HG03460 (cell line): ENCODE results near the gene APRT.

Source experiments
- ATAC-seq: cut with Tn5 transposase; IDR thresholded peaks from one replicate; pipeline ENCODE4 v1.9.1; 2021; ENCODE audit not compliant: unreplicated experiment

The APRT gene

DNA sequence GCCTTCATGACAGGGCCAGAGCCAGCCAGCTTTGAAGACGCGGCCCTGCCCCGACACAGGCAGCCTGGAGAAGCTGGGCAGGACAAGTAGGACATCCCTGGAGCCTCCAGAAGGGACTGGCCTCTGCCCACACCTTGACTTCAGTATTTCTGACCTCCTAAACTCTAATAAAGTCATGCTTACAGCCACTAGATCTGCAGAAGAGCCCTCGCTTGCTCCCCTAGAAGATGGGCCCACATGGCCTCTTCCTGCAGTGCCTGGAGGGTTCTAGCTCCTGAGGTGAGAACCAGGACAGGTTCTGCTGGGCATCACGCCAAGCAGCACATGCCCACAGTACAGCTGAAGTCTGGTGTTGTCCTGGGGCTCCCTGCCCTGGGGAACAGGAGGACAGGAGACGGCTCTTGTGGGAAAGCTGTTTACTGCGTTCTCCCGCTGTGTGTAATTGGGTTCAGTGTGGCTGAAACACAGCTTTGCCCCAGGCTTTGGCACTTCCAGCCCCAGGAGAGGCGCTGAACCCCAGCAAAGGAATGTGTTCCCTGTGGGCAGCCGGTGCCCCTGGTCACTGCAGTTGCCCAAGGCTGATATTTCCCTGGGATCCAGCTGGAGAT, 2.6 kb downstream of the APRT start:
- no peak for ATAC-seq

DNA sequence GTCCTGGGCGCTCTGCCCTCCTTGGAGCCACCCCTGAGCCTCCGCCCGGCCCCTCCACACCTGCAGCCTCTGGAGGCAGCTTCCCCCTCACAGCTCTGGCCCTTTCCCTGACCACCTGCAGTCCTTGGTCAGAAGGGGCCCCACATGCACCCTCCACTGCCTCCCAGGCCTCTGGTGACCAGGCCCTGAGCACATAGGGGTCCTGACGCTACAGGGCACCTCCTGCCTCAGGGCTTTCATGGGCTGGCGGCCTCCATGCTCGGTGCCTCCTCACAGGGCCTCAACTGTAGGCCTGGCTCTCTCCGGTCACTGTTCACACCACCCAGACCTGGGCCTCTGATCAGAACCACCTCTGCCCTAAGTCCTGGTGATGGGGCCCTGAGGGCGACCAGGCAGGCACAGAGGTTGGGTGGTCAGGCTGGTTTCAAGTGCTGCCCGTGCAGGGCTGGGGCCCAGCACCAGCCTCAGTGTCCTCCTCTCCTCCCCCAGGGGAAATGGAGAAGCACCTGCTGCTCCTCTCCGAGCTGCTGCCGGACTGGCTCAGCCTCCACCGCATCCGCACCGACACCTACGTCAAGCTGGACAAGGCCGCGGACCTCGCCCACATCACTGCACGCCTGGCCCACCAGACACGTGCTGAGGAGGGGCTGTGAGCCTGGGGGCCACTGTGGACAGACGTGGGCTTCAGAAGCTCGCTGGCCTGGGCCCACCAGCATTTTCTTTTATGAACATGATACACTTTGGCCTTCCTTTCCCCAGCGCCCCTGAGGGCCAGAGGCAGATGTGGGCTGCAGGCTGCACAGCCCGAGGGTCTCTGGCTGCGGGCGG, 3.9 kb downstream of the APRT start:
- ATAC-seq = no peak

DNA sequence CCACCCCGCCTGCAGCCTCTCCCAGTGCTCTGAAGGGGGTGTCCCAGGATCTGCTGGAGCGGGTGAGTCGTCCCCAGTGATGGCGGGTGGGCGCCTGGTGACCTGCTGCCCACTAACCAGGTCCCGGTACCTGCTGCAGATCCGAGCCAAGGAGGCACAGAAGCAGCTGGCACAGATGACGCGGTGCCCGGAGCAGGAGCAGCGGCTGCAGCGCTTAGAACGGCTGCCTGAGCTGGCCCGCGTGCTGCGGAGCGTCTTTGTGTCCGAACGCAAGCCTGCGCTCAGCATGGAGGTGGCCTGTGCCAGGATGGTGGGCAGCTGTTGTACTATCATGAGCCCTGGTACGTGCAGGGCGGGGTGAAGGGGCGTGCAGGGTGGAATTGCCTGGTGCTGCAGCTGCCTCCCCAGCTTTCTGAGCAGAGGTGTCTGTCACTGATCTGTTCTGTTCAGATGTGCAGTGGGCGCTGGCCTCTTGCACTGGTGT, 4.5 kb downstream of the APRT start:
- ATAC-seq = no peak

DNA sequence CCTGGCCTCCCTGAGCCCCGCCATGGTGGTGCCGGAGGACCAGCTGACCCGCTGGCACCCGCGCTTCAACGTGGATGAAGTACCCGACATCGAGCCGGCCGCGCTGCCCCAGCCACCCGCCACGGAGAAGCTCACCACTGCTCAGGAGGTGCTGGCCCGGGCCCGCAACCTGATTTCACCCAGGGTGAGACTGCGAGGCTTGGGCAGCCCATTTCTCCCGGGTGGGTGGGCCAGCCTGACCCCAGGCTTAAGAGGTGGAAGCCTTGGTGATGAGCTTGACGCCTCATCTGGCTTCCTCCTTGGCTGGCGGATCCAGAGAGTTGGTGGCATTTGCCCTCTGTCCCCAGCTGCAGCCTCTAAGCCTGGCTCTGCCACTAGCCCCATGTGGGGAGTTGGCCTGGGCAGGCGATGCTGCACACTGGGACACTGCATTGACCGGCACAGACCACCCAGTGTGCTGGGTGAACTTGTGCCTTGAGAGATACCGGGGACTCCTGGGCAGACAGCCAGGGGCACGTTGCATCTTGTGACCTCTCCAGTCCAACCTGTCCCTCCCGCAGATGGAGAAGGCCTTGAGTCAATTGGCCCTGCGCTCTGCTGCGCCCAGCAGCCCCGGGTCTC, 5.1 kb downstream of the APRT start:
- ATAC-seq = no peak

DNA sequence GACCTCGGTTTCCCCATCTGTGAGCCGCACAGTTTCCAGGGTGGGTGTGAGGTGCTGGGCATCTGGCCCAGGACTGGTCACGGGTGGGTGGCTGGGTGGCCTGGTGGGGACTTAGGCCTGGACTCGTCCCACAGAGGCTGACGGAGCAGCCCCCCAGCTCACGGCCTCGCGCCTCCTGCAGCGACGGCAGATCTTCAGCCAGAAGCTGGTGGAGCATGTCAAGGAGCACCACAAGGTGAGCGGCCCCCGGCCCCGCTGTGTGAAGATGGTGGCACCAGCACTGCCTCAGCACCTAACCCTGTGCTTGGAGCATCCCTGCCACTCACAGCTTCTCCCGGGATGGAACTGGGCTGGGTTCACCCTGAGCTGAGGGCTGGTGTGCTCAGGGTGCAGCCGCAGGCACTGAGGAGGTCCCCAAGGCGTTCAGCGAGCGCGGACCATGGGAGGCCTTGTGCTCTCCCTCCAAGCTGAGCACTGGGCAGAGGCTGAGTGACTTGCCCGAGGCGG, 5.8 kb downstream of the APRT start:
- no peak for ATAC-seq

DNA sequence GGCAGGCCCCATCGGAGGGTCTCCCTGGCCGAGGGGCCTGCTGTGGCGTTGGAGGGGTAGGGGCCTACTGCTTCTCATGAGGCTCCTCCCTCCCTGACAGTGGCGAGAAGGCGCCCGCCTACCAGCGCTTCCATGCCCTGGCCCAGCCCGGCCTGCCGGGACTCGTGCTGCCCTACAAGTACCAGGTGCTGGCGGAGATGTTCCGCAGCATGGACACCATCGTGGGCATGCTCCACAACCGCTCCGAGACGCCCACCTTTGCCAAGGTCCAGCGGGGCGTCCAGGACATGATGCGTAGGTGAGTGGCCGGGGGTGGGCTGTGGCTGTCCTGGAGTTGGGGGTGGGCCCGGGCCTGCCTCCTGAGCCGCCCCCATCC, 6.4 kb downstream of the APRT start:
- ATAC-seq = no peak

DNA sequence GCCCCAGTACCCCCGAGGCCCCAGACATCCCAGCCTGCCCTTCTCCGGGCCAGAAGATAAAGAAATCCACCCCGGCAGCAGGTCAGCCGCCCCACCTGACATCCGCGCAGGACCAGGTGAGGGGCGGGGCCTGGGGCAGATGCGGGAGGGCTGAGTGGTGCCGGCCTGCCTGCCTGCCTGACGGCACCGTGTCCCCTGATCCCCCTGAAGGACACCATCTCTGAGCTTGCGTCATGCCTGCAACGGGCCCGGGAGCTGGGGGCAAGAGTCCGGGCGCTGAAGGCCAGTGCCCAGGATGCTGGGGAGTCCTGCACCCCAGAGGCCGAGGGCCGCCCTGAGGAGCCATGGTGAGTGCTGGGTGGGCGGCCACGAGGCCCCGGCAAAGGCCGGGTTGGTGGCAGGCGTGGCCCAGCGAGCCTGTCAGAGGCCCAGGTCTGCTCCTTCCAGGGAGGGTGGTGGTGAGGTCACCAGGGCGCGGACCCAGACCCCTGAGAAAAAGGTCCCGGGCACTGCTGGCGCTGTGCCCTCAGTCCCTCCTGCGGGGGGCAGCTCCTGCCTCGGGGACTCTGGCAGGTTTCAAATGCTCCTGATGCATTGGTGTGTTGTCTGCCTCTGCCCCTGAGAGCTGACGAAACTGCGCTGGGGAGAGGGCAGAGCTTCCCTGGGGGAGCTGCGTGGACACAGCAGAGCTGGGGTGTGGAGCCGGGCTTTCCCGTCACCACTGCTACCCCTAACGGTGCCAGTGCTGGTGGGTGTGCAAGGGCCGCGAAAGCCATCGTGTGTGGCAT, 7.0 kb downstream of the APRT start:
- ATAC-seq = no peak

DNA sequence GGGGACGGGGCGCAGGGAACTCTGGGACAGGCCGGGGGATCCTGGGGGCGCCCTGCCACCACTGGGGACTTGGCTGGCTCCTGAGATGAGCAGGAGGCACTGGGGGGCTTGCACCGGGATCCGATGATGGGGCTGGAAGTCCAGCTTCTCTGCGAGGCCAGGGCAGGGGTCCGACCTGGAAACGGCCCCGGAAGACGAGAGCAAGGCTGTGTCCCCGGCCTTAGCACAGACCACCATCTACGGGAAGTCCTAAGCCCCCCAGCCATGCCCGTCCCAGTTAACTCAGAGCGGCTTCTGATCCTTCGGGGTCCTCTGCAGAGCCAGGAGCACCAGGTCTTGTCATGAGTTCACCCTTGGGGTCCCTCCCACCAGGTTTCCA, 7.6 kb downstream of the APRT start:
- ATAC-seq = no peak

DNA sequence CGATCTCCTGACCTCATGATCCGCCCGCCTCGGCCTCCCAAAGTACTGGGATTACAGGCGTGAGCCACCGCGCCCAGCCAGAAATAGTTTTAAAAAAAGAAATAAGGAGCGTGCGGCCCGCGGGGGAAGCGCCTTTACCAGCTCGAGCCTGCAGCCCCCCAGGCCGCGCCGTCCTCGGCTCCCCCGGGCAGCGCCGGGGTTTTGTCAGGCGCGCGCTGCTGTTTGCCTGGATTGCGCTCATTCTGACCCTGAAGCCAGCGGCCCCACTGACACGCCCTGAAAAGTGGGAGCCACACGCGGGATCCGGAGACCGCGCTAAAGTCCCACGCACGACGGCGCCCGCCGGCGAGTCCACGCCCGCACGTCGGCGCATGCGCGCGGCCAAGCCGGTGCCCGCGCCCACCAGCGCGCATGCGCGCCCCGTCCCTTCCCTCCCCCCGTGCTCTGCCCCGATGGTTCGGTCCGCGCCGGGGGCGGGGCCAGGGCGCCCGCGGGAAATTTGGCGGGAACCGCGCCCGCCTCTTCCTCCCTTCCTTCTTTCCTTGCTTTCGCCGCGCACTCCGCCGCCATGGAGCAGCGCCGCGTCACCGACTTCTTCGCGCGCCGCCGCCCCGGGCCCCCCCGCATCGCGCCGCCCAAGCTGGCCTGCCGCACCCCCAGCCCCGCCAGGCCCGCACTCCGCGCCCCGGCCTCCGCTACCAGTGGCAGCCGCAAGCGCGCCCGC, 8.3 kb downstream of the APRT start, which contains the start of gene CDT1:
Gene CDT1 (plus strand): TSS at position 526 of the 724 bp plus-strand sequence. CDS start 43 bp downstream, at position 569.
- ATAC-seq = no peak

DNA sequence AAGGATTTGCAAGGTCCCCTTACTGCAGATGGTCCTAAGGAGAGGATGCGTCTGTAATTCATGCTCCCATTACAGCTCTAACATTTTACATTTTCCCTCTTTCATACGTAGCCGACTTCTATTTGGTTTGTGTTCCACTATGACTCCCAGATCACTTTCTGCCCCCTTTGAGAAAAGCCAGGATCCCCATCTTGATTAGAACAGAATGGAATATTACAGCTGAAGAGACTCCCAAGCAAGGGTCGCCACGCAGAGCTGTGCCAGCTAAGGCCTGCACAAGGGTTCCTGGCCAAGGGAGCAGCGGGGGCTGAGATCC, 11.5 kb downstream of the APRT start:
- ATAC-seq = no peak

DNA sequence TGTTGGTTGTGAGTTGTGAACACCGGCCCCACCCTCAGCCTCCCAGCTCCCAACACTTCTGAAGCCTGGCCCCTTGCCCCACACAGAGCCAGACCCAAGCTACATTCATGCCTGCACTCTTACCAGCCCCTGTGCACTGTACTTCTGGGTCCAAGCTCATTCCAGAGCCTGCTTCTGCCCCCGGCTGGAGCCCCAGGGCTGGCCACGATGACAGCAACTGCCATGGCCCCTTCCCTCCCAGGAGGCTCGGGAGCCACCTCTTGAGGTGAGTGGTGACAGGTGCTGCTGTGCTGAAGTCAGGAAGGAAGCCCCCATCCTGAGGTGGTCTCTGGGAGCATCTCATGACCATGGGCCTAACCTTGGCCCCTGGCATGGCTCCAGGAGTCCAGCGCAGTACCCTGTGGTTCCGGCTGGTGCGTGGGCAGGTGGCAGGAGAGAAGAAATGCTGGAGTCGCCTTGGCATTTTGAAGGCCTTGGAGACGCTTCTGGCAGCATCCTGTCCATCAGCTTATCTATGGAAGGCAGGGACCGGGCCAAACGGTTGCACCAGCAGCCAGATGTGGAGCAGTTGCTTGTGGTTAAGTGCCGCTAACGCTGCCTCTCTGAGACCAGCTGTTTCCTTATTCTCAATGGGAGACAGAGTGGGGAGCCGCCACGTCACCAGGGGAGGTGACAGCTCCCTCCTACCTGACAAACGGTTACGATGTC, 12.0 kb downstream of the APRT start:
- ATAC-seq = no peak

DNA sequence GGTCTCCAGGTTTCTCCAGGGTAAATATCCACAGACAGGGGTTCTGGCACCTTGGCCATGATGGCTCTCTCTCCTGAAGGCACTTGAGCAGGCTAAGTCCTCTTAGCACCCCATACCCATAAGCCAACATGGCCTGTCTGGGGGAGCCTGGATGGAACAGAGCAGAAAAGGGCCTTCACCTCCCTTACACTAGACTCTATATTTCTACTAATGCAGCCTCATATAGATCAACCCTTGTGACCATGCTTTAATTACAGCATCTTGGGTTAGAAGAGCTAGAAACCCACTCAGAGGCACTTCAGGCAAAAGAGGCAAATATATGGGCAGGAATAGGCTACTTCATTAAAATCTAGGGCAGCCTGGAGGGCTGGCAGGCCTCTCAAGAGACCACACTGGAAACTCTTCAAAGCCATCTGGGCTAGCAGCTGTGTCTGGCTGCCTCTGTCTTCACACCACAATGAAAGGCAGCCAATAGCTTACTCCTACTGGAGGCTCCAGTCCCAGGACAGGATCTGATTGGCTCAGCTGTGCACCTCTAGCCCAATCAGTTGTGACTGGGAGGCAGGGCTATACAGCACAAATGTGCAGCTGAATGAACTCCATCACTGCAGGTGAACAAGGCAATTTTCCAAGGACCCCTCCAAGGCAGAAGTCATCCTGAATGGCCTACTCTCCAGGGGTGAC, 12.8 kb downstream of the APRT start:
- ATAC-seq = no peak

DNA sequence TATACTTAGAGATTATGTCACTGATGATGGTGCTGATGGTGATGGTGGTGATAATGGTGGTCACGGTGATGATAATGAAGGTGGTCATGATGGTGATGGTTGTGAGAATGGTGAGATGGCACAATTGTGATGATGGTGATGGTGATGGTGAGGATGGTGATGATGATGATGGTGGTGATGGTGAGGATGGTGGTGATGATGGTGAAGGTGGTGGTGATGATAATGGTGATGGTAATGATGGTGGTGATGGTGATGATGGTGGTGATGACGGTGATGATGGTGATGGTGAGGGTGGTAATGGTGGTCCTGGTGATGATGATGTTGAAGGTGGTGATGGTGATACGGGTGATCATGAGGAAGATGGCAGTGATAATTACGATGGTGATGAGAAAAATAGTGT, 13.7 kb downstream of the APRT start:
- no peak for ATAC-seq

DNA sequence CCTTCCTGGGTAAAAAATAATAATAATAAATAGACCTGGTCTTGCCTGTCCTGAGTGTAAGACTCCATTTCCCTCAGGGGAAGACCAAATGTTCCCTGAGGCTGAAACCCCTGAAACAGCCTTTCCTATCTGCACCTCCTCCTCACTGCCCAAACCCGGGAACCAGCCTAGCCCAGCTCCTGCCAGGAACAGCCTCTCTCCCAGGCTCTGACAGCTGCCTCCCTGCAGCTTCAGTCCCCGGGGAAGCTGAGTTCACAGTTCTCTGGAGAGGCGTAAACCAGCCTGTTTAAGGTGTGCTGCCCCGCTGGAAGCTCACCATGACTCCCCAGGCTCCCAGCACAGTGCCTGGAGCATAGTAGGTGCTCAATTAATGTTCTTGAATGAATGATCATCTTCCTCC, 15.4 kb downstream of the APRT start:
- ATAC-seq = no peak

DNA sequence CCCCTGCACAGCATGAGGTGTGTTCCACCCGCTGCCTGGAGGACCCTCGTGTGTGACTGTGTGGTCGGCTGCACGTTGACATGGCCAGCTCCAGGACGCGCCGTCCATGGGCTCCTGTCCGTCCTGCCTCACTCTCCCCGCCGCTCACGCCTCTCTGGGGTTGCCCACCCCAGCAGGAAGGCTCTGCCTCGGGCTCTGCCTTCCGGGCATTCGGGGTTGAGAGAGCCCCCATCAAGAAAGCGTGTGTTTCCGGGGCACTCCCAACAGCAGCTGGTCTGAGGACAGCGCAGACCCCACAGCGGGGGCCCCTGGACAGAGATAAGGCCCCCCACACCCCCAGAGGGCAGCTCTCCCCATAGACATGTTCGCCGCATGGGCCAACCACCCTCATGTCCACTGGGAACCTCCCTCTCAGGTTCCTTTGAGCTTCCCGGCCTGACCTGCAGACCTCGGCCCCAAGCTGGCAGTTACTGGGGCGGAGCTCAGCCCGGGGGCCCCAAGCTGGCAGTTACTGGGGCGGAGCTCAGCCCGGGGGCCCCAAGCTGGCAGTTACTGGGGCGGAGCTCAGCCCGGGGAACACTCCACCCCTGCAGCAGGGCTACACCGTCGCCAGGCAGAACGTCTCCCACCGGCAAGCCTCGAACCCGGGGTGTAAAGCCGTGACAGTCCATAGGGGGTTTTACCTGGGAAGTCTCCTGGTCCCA, 18.3 kb downstream of the APRT start:
- no peak for ATAC-seq

DNA sequence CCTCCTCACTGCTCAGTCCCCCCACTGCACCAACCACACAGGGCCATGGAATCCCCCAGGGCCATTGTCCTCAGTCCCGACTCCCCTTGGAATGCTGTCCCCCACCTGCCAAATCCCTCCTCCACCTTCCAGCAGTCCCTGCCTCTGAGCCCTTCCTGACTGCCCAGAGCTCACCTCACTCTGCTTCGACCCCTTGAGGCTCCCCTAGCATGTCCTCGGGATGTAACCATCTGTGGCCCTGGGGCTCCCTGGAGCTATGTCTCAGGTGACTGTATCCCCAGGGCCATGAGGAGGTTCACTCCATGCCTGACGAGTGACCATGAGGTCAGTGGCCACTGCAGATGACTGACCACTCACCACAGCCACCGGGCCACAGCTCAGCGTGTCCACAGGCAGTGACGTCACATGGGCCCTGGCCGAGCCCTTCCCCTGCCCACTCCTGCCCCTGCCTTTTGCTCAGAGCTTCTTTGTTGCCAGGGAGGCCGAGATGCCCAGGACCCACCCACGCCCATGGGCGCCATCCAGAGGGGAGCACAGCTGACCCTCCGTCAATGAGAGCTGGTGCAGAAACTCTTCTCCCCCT, 19.0 kb downstream of the APRT start:
- ATAC-seq = no peak

DNA sequence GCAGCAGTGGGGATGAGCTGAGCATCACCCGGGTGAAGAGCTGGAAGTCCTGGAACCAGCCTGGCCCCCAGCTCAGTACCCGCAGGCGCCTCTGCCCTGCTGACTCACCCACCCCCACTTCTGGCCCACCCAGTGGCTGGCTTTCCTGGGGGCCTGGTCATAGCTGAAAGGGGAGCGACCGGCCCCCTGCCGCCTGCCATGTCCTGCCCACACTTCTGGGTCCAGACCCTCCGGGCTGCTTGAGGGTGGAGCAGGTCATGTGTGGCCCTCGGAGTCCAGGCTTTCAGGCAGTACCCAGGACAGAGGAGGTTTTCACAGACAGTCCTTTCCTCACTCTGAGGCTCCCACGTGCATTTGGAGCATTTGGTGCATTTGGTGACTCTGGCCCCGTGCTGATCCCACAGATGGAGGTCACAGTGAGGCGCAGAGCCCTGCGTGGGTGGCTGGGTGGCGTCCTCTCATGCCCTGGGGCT, 19.6 kb downstream of the APRT start:
- no peak for ATAC-seq
